ENCODE results near the gene ZNF304. TPM values are rescaled to one million over a fixed set of nuclear protein-coding genes. Genes with fewer than 3 reads are reported as not detected.
A peak's percentile ranks its signal among the peaks of the same experiment; 100 is the strongest.

The ZNF304 gene
- total RNA-seq, 4 donors from 2014 or later, result 5.1 to 7.6 (median 6.0) TPM

- no peak overlapping the region for H3K4me3 ChIP-seq
- 91 to 98% methylated on average over 3 of the region's 3 CpGs for WGBS, 2 donors
- TF ChIP-seq CTCF (IDR thresholded peaks at IDR 0.05) (no peak), POLR2A (IDR thresholded peaks at IDR 0.05) (no peak), EP300 (IDR thresholded peaks at IDR 0.05) (no peak)
- H3K36me3 ChIP-seq, result peaks cover 0 to 64% (median 13%) of the 10 kb centered on the region in 3 donors
- no peak for DNase-seq (ENCODE audit: low spot score in 2 of 2)
- H3K27me3 ChIP-seq, result no peaks in the 10 kb centered on the region
- peaks cover 0 to 80% (median 23%) of the 10 kb centered on the region in 4 donors for H3K9me3 ChIP-seq
- H3K4me1 ChIP-seq, result no peaks in the 10 kb centered on the region
- no peak overlapping the region for H3K27ac ChIP-seq
Measured at GRCh38 chr19:57377498-57378146, 26.6 kb downstream of the ZNF304 start.

GRCh38 chr19:57380923-57381322 is 29.9 kb downstream of the ZNF304 start:
- peaks cover 0 to 52% (median 19%) of the 10 kb centered on the region in 4 donors for H3K9me3 ChIP-seq
- no peak for DNase-seq (ENCODE audit: low spot score in 2 of 2)
- no peaks in the 10 kb centered on the region for H3K27me3 ChIP-seq
- H3K4me3 ChIP-seq, result no peak overlapping the region
- H3K27ac ChIP-seq, result no peak overlapping the region
- no peak for TF ChIP-seq POLR2A (IDR thresholded peaks at IDR 0.05)
- TF ChIP-seq CTCF (IDR thresholded peaks at IDR 0.05), result no peak
- no peak for TF ChIP-seq EP300 (IDR thresholded peaks at IDR 0.05)
- no peaks in the 10 kb centered on the region for H3K4me1 ChIP-seq
- peaks cover 0 to 31% (median 5%) of the 10 kb centered on the region in 3 donors for H3K36me3 ChIP-seq

DNA sequence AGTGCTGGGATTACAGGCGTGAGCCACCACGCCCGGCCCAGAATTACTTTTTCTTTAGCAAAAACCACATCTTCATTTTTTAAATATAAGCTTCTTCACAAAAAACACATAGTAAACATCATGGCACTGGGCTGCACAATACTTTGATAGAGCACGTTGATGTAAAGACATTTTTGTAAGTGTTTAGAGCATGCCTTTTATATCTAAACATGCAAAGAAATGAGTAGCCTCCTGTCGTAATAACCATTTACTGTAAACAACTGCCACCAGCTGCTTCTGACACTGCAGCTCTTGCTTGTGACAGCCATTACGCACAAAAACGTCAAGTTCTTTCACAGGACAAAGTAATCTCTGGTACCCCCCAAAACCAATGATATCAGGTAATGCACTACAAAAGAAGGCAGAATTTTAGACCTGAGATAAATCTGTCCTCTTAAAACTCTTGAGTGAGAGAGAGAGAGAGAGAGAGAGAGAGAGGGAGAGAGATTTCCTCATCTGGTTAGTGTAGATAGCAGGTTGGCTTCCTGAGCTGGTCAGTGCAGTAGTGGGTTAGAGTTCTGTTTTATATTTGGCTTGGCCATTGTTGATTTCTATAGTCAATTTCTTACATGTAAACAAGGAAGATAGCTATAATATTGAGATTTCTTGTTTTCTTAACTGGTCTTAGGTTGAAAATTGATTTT is 31.9 kb downstream of the ZNF304 start:
- no peak overlapping the region for H3K27ac ChIP-seq
- no peaks in the 10 kb centered on the region for H3K27me3 ChIP-seq
- WGBS, 2 donors, result 86% methylated on average over 7 of the region's 7 CpGs
- DNase-seq (ENCODE audit: low spot score in 2 of 2), result no peak
- peaks cover 0 to 11% (median 0%) of the 10 kb centered on the region in 3 donors for H3K36me3 ChIP-seq
- no peaks in the 10 kb centered on the region for H3K4me1 ChIP-seq
- no peak for TF ChIP-seq CTCF (IDR thresholded peaks at IDR 0.05)
- no peak for TF ChIP-seq EP300 (IDR thresholded peaks at IDR 0.05)
- no peak for TF ChIP-seq POLR2A (IDR thresholded peaks at IDR 0.05)
- no peak overlapping the region for H3K4me3 ChIP-seq
- H3K9me3 ChIP-seq, result peaks cover 0 to 31% (median 8%) of the 10 kb centered on the region in 4 donors

DNA sequence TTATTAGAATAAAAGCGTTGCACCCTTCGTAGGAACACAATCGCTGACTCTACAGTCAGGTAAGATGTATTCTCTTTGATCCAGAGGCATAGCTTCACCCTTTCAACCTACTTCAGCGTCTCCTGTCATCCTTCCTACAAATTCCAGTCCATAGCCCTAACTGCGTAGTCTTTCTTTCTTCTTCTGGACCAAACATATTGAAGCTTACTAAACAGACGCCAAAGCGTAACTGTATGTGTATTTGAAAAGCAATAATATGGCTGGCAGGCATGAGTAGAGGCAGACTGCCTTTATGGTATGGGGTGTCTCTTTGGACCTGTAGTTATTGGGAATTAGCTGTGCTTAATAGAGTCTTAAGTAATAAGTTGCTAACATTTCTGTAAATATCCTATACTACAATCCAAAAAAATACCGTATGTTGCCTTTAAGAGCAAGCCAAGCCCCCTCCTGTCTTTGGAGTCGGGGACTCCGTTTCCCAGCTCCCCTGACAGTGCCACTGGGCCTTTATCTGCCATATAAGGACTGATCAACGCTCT is 38.2 kb downstream of the ZNF304 start:
- Histone ChIP-seq H3K4me3 (peak overlapping the region; percentile 50 to 77 (median 74)), H3K9me3 (peaks cover 0 to 29% (median 3%) of the 10 kb centered on the region in 4 donors), H3K27ac (peak overlapping the region; percentile 72 to 98 (median 87)), H3K4me1 (peaks cover 0 to 20% (median 6%) of the 10 kb centered on the region in 4 donors), H3K36me3 (peaks cover 0 to 29% (median 0%) of the 10 kb centered on the region in 3 donors), H3K27me3 (no peaks in the 10 kb centered on the region)
- WGBS, 2 donors, result 55 to 57% methylated on average over 11 of the region's 11 CpGs
- TF ChIP-seq CTCF (IDR thresholded peaks at IDR 0.05), result no peak
- no peak for TF ChIP-seq EP300 (IDR thresholded peaks at IDR 0.05)
- TF ChIP-seq POLR2A (IDR thresholded peaks at IDR 0.05), result no peak
- DNase-seq (ENCODE audit: low spot score in 2 of 2), result no peak
